H1 (cell line): ENCODE measurements around the gene EIF4ENIF1. TPM values are rescaled to one million over a fixed set of nuclear protein-coding genes. Genes with fewer than 3 reads are reported as not detected.

Experiments used
- ASH2L ChIP-seq: fragments of 200-600, 300-600 bp; sonication (generic); IDR thresholded peaks from one replicate; pipeline ENCODE4 v1.7.1; 2017; ENCODE audit warnings: low read length
- BRCA1 ChIP-seq: IDR thresholded peaks from 2 replicates; pipeline ENCODE4 v1.6.1; 2012; ENCODE audit warnings: low read depth, low read length, improper control_type of control experiment
- EZH2 ChIP-seq: fragments of 200-600 bp; sonication (generic); IDR thresholded peaks from 2 replicates; pipeline ENCODE4 v1.7.1; 2012; ENCODE audit warnings: low read depth, mild to moderate bottlenecking, moderate library complexity, low read length, inconsistent platforms; ENCODE audit not compliant: severe bottlenecking
- KDM4A ChIP-seq: IDR thresholded peaks from one replicate; pipeline ENCODE4 v1.7.1; 2012; ENCODE audit warnings: low read depth, mild to moderate bottlenecking, moderate library complexity, low read length, inconsistent platforms; ENCODE audit not compliant: severe bottlenecking
- PHF8 ChIP-seq: fragments of 200-600 bp; sonication (generic); conservative IDR thresholded peaks from 2 replicates; pipeline ENCODE4 v1.7.1; 2012; ENCODE audit warnings: low read depth, mild to moderate bottlenecking, inconsistent platforms, low read length, moderate library complexity
- RBBP5 ChIP-seq: IDR thresholded peaks from 2 replicates; pipeline ENCODE4 v1.7.1; 2012; ENCODE audit warnings: low read depth, mild to moderate bottlenecking, inconsistent platforms, low read length, moderate library complexity, borderline replicate concordance
- SAP30 ChIP-seq: fragments of 300-600 bp; sonication (generic); IDR thresholded peaks from 2 replicates; pipeline ENCODE4 v1.7.1; 2012; ENCODE audit warnings: low read length, moderate library complexity, mild to moderate bottlenecking, inconsistent platforms; ENCODE audit not compliant: insufficient read depth, insufficient replicate concordance
- SP2 ChIP-seq: IDR thresholded peaks from 2 replicates; pipeline ENCODE4 v1.6.1; 2012; ENCODE audit warnings: mild to moderate bottlenecking, low read length, inconsistent platforms
- polyA plus RNA-seq, 7 experiments: library from polyadenylated mRNA; depleted of rRNA in 3 of 7; stranded (reverse) in 5 of 7; unstranded in 2 of 7; fragments of >200 nt in 5 of 7; fragments of 200-250 nt in 2 of 7; gene quantifications; 1 replicate in 5 of 7; 2 replicates in 1 of 7; 4 replicates in 1 of 7; pipeline versions ENCODE4 v1.2.1 to v1.2.3, GENCODE V29; 2011 to 2013; ENCODE audit warnings: missing spikeins in 2 of 7, mixed read lengths in 2 of 7
- total RNA-seq: library from RNA; stranded (reverse); fragmentation: NEBNext Ultra II Directional; extraction: Animal tissue kit (Norgen Biotek cat#: 25700); gene quantifications from 2 replicates; pipeline ENCODE4 v1.2.1, GENCODE V29; 2021
- TF ChIP-seq, protein P1 (sequence below): fragments of 300-600 bp; sonication (generic); IDR thresholded peaks from 2 replicates; pipeline ENCODE4 v1.7.1; 2012; ENCODE audit warnings: low read length, moderate library complexity, mild to moderate bottlenecking, inconsistent platforms; ENCODE audit not compliant: insufficient replicate concordance

Gene EIF4ENIF1
- total and polyA plus RNA-seq, 2 of the 8 experiments (the other 6 are each of a cell fraction or from before 2014, with no cell fraction given): 21.9 to 23.6 TPM

GRCh38 chr22:31496007-31496734, 6.5 kb upstream of the EIF4ENIF1 start, which contains the start of gene SFI1 (continued):
- TF ChIP-seq SP2 (no peak), RBBP5 (peak; percentile 80; the same call in 1 of the 2 replicates), PHF8 (peak; percentile 64), EZH2 (peak; percentile 42), BRCA1 (peak; percentile 45; the same call in 1 of the 2 replicates), SAP30 (peak; percentile 26), ASH2L (peak; percentile 17), KDM4A (peak; percentile 93)
- TF ChIP-seq, protein P1, sequence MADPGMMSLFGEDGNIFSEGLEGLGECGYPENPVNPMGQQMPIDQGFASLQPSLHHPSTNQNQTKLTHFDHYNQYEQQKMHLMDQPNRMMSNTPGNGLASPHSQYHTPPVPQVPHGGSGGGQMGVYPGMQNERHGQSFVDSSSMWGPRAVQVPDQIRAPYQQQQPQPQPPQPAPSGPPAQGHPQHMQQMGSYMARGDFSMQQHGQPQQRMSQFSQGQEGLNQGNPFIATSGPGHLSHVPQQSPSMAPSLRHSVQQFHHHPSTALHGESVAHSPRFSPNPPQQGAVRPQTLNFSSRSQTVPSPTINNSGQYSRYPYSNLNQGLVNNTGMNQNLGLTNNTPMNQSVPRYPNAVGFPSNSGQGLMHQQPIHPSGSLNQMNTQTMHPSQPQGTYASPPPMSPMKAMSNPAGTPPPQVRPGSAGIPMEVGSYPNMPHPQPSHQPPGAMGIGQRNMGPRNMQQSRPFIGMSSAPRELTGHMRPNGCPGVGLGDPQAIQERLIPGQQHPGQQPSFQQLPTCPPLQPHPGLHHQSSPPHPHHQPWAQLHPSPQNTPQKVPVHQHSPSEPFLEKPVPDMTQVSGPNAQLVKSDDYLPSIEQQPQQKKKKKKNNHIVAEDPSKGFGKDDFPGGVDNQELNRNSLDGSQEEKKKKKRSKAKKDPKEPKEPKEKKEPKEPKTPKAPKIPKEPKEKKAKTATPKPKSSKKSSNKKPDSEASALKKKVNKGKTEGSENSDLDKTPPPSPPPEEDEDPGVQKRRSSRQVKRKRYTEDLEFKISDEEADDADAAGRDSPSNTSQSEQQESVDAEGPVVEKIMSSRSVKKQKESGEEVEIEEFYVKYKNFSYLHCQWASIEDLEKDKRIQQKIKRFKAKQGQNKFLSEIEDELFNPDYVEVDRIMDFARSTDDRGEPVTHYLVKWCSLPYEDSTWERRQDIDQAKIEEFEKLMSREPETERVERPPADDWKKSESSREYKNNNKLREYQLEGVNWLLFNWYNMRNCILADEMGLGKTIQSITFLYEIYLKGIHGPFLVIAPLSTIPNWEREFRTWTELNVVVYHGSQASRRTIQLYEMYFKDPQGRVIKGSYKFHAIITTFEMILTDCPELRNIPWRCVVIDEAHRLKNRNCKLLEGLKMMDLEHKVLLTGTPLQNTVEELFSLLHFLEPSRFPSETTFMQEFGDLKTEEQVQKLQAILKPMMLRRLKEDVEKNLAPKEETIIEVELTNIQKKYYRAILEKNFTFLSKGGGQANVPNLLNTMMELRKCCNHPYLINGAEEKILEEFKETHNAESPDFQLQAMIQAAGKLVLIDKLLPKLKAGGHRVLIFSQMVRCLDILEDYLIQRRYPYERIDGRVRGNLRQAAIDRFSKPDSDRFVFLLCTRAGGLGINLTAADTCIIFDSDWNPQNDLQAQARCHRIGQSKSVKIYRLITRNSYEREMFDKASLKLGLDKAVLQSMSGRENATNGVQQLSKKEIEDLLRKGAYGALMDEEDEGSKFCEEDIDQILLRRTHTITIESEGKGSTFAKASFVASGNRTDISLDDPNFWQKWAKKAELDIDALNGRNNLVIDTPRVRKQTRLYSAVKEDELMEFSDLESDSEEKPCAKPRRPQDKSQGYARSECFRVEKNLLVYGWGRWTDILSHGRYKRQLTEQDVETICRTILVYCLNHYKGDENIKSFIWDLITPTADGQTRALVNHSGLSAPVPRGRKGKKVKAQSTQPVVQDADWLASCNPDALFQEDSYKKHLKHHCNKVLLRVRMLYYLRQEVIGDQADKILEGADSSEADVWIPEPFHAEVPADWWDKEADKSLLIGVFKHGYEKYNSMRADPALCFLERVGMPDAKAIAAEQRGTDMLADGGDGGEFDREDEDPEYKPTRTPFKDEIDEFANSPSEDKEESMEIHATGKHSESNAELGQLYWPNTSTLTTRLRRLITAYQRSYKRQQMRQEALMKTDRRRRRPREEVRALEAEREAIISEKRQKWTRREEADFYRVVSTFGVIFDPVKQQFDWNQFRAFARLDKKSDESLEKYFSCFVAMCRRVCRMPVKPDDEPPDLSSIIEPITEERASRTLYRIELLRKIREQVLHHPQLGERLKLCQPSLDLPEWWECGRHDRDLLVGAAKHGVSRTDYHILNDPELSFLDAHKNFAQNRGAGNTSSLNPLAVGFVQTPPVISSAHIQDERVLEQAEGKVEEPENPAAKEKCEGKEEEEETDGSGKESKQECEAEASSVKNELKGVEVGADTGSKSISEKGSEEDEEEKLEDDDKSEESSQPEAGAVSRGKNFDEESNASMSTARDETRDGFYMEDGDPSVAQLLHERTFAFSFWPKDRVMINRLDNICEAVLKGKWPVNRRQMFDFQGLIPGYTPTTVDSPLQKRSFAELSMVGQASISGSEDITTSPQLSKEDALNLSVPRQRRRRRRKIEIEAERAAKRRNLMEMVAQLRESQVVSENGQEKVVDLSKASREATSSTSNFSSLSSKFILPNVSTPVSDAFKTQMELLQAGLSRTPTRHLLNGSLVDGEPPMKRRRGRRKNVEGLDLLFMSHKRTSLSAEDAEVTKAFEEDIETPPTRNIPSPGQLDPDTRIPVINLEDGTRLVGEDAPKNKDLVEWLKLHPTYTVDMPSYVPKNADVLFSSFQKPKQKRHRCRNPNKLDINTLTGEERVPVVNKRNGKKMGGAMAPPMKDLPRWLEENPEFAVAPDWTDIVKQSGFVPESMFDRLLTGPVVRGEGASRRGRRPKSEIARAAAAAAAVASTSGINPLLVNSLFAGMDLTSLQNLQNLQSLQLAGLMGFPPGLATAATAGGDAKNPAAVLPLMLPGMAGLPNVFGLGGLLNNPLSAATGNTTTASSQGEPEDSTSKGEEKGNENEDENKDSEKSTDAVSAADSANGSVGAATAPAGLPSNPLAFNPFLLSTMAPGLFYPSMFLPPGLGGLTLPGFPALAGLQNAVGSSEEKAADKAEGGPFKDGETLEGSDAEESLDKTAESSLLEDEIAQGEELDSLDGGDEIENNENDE: no peak
